ENCODE measurements around the gene NRP1. TPM values are rescaled to one million over a fixed set of nuclear protein-coding genes. Genes with fewer than 3 reads are reported as not detected.
A peak's percentile ranks its signal among the peaks of the same experiment; 100 is the strongest.

NRP1 gene
- total RNA-seq, 4 donors from 2014 or later = 8.2 to 24.6 (median 18.7) TPM

DNA sequence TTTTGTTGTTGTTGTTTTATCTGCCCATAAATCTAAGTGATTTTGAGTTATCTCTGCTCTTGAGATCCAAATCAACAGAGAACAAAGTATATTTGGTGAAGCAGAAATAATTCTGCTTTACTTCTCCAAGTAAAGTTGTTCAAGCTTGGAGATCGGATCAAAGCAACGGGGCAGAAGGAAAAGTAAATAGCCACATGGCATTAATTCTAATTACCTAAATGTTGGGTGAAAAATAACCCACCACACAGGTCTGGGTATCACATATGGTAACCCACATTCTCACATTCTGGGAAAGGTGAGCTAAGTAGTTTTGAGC is 3.1 kb downstream of the NRP1 start:
- H3K4me3 ChIP-seq (ENCODE audit: low read depth, poor library complexity, severe bottlenecking) = no peak overlapping the region
- TF ChIP-seq, protein P1, sequence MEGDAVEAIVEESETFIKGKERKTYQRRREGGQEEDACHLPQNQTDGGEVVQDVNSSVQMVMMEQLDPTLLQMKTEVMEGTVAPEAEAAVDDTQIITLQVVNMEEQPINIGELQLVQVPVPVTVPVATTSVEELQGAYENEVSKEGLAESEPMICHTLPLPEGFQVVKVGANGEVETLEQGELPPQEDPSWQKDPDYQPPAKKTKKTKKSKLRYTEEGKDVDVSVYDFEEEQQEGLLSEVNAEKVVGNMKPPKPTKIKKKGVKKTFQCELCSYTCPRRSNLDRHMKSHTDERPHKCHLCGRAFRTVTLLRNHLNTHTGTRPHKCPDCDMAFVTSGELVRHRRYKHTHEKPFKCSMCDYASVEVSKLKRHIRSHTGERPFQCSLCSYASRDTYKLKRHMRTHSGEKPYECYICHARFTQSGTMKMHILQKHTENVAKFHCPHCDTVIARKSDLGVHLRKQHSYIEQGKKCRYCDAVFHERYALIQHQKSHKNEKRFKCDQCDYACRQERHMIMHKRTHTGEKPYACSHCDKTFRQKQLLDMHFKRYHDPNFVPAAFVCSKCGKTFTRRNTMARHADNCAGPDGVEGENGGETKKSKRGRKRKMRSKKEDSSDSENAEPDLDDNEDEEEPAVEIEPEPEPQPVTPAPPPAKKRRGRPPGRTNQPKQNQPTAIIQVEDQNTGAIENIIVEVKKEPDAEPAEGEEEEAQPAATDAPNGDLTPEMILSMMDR (IDR thresholded peaks at IDR 0.05) = no peak
- TF ChIP-seq POLR2A (IDR thresholded peaks at IDR 0.05) = no peak
- intact Hi-C loops (cut with DNase I; ENCODE audit: low total_unique reads) = loop anchor here (10.0 kb wide), 1 partner anchor 1303 kb away; no protein-coding TSS in a partner anchor
- 44 to 51% methylated on average over 2 of the region's 2 CpGs for WGBS, 2 donors
- DNase-seq (ENCODE audit: low spot score in 2 of 2) = no peak

DNA sequence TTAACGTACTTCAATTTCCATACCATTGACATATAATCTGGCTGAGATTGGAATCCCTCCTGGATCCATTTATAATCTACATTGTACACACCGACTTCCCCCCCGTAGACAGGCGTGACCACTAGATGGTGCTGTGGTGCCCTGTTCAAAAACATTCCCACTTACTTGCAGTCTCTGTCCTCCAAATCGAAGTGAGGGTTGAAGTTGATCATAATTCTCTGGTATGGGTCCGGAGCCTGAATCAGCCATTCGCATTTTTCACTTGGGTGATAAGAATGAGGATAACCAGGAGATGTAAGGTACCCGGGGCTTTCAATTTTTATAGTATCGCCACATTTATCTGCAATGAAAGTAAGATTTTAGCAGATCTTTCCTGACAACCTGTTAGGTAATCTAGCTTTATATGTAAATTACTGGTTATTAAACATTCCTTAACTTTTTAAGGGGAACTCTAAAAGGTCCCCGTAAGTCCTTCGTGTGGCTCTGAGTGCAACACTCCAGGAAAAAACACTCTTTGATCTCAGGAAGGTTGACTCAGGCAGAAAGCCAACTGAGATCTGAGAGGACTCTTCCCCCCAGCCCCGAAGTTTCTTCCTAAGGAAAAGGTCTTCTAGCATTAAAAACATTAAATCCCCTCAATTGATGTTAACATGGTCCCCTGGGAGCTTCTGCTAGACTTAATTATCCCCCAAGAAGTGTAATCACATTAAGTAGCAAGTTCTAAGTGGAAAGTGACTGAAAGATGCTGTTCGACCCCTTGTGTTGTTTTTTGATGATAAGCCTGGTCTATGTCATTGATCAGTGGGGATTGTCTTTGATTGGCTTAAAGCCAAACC is 3.7 kb downstream of the NRP1 start:
- intact Hi-C loops (cut with DNase I; ENCODE audit: low total_unique reads) = loop anchor here (10.0 kb wide), 1 partner anchor 1304 kb away; no protein-coding TSS in a partner anchor
- TF ChIP-seq, protein P1 (IDR thresholded peaks at IDR 0.05) = peak in 1 of 3 donors; percentile 68
- no peak for TF ChIP-seq POLR2A (IDR thresholded peaks at IDR 0.05)
- peak; percentile 85 to 97 for DNase-seq (ENCODE audit: low spot score in 2 of 2)
- 13 to 14% methylated on average over 13 of the region's 13 CpGs for WGBS, 2 donors
- H3K4me3 ChIP-seq (ENCODE audit: low read depth, poor library complexity, severe bottlenecking) = no peak overlapping the region

DNA sequence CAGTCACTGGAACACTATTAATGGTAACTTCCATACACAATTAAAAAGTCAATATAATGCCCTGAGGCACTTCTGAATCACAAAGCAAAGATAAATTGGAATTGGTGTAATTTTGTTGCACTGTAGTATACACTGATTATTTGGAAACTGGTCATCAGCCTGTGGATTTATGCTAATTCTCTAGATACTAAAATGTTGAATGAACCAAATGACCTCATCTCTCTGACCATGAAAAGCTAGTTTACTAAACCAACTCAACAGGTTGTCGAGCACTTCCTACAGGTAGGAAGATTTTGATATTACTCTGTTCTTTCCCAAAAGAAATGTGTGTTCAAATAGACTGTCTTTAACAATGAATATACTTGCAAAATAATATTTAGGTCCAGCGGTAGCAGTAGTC is 5.3 kb downstream of the NRP1 start:
- DNase-seq (ENCODE audit: low spot score in 2 of 2) = no peak
- 88 to 89% methylated on average over 2 of the region's 2 CpGs for WGBS, 2 donors
- intact Hi-C loops (cut with DNase I; ENCODE audit: low total_unique reads) = no loop called here

DNA sequence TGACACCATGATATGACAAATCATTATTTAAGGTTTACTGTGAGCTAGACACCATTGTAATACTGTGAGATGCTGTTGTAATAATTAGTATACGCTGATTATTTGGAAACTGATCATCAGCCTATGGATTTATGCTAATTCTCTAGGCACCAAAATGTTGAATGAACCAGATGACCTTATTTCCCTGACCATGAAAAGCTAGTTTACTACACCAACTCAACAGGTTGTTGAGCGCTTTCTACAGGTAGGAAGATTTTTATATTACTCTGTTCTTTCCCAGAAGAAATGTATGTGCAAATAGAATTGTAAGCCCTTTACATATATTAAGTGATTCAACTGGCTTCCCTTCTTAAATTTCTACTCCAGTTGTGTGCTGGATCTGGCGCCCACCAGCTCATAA is 6.2 kb downstream of the NRP1 start:
- WGBS, 2 donors = 94 to 97% methylated on average over 3 of the region's 3 CpGs
- no peak for TF ChIP-seq POLR2A (IDR thresholded peaks at IDR 0.05)
- no peak overlapping the region for H3K4me3 ChIP-seq (ENCODE audit: low read depth, poor library complexity, severe bottlenecking)
- intact Hi-C loops (cut with DNase I; ENCODE audit: low total_unique reads) = no loop called here
- DNase-seq (ENCODE audit: low spot score in 2 of 2) = no peak

More for the DNA sequence above, 5.3 kb downstream of the NRP1 start:
- H3K4me3 ChIP-seq (ENCODE audit: low read depth, poor library complexity, severe bottlenecking) = no peak overlapping the region
- TF ChIP-seq, protein P1 (IDR thresholded peaks at IDR 0.05) = no peak
- no peak for TF ChIP-seq POLR2A (IDR thresholded peaks at IDR 0.05)

DNA sequence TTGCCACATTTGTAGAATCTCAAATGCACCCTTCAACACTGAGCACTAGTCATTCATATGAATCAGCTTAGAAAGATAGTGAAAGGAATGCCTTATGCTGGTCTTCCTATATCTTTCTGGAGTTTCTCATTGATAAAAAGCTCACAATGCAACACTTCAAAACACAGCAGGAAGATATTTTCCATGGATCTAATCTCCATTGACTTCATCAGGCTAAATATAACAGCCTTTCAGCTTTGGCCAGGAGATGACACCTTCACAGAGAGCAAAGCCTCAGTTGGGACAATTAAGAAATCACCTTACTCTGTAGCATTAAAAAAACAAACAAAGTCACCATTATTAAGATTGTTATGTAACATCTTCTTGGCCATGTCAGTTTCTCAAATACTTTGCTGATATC is 6.7 kb downstream of the NRP1 start:
- no peak for DNase-seq (ENCODE audit: low spot score in 2 of 2)
- intact Hi-C loops (cut with DNase I; ENCODE audit: low total_unique reads) = no loop called here
- no peak for TF ChIP-seq POLR2A (IDR thresholded peaks at IDR 0.05)
- TF ChIP-seq, protein P1 (IDR thresholded peaks at IDR 0.05) = no peak
- H3K4me3 ChIP-seq (ENCODE audit: low read depth, poor library complexity, severe bottlenecking) = no peak overlapping the region

DNA sequence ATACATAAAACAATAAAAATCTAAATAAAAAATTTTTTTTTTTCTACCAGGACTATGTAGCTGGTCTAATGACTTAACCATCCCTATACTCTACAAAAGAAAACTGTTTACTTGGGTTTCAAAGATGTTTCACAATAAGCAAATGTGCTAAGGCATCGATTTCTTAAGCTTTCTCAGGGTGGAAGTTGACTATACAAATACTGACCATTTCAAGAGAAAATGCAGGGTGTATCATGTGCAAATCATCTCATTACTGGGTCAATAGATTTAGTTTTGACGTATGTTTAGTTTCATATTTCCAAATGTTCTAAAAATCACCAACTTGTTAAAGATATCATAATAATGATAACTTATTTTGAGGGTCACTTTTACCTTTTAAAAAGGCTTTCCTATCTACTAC is 7.5 kb downstream of the NRP1 start:
- 72 to 81% methylated on average over 2 of the region's 2 CpGs for WGBS, 2 donors
- no peak for DNase-seq (ENCODE audit: low spot score in 2 of 2)
- H3K4me3 ChIP-seq (ENCODE audit: low read depth, poor library complexity, severe bottlenecking) = no peak overlapping the region
- intact Hi-C loops (cut with DNase I; ENCODE audit: low total_unique reads) = no loop called here
- no peak for TF ChIP-seq POLR2A (IDR thresholded peaks at IDR 0.05)
- TF ChIP-seq, protein P1 (IDR thresholded peaks at IDR 0.05) = no peak

Data from lower leg skin (tissue), 4 donors.